Astrocyte of the cerebellum (primary cell): ENCODE measurements around the gene LAMB1.

Source experiments
- DNase-seq: peaks from one replicate; pipeline ENCODE4 v3.0.0-alpha.2; 2011; ENCODE audit warnings: low read depth
- H3K4me3 ChIP-seq: 2 replicates; pipeline ENCODE4 v1.5.1; 2011; ENCODE audit warnings: mild to moderate bottlenecking, low read depth, low read length, moderate library complexity
- in situ Hi-C: cut with HindIII; loops from 2 replicates; pipeline ENCODE4 v1.10.0; 2017; ENCODE audit warnings: low sequenced_read_pairs
- TF ChIP-seq, protein P1 (sequence below): IDR thresholded peaks from 2 replicates; pipeline ENCODE4 v1.5.1; 2012; ENCODE audit warnings: low read length, low read depth, moderate library complexity, mild to moderate bottlenecking; ENCODE audit errors: missing control alignments

Gene LAMB1

DNA sequence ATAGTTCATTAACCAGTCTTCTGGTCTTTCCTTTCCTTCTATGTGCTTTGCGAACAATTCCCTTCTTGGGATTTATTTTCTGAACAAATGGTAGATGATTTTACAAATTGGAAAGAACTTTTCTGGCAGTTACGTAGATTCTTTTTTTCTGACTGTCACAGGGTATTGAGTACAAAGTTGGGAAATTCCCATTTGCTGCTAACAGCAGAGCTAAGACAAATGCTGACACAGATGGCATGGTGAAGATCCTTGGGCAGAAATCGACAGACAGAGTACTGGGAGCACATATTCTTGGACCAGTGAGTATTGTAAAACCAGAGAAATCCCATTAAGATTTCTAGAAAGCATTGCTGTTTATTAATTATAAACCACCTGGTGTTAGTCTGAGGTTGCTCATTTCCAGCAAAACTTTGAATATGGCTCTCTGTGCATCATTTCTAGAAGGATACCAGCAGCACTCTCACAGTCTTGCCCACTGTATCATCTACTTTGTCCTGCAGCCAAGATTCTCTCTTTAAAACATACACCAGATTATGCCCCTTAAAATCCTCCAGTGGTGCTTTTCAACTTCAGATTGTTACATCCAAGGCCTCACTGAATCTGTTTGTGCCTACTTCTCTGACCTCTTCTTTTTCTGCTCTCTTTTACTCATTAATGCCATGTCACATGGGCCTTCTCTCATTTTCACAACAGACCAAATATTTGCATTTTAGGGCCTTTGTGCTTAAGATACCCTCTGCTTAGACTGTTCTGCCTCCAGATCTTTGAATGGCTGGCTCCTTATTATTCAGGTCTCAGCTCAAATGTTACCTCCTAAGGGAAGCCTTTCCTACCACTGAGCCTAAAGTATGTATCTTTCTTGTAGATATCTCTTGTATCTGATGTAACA is 85.0 kb downstream of the LAMB1 start:
- no peak for DNase-seq
- TF ChIP-seq, protein P1, sequence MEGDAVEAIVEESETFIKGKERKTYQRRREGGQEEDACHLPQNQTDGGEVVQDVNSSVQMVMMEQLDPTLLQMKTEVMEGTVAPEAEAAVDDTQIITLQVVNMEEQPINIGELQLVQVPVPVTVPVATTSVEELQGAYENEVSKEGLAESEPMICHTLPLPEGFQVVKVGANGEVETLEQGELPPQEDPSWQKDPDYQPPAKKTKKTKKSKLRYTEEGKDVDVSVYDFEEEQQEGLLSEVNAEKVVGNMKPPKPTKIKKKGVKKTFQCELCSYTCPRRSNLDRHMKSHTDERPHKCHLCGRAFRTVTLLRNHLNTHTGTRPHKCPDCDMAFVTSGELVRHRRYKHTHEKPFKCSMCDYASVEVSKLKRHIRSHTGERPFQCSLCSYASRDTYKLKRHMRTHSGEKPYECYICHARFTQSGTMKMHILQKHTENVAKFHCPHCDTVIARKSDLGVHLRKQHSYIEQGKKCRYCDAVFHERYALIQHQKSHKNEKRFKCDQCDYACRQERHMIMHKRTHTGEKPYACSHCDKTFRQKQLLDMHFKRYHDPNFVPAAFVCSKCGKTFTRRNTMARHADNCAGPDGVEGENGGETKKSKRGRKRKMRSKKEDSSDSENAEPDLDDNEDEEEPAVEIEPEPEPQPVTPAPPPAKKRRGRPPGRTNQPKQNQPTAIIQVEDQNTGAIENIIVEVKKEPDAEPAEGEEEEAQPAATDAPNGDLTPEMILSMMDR: no peak
- in situ Hi-C loops: no loop called here
- H3K4me3 ChIP-seq: no peak overlapping the region

DNA sequence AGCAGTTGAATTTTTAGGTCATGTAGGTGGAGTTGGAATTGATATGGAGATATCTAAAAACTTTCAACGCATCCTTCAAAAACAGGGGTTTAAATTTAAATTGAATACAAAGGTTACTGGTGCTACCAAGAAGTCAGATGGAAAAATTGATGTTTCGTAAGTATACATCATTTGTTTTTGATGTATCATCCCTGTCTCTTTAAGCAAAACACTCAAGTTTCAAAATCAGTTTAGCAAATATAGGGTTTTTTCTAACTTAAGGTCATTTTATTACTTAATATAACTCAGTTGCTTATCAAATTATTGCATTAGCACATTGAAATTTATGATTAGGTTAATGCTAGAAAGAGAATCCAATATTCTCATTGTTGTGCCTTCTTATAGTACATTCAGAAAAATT is 87.4 kb downstream of the LAMB1 start:
- in situ Hi-C loops: no loop called here
- no peak for DNase-seq
- TF ChIP-seq, protein P1: no peak
- H3K4me3 ChIP-seq: no peak overlapping the region

DNA sequence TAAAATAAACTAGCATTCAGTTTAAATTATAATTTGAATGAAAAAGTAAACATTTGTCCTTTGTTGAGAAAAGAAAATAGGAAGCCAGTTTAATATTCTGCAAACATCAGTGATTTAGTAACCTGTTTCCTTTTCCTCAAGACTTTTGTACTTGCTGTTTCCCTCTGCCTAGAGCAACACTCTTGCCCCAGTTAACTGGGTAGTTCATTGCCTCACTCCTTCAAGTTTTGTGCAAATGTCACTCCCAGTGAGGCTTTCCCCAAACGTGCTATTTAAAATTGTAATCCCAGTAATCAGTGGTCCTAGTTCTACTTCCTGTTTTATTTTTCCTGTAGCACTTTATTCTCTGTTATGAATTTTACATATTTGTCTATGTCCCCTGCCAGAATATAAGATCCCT is 88.1 kb downstream of the LAMB1 start:
- in situ Hi-C loops: no loop called here
- no peak overlapping the region for H3K4me3 ChIP-seq
- DNase-seq: no peak
- TF ChIP-seq, protein P1: no peak

DNA sequence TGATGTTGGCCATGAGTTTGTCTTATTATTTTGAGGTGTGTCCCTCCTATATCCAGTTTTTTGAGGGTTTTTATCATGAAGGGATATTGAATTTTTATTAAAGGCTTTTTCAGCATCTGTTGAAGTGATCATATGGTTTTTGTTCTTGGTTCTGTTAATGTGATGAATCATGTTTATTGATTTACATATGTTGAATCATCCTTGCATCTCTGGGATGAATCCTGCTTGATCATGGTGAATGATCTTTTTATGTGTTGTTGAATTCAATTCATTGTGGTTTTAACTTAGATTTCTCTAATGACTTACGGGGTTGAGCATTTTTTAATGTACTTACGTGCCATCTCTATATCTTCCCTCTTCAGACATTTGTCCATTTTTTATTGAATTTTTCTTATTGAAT is 89.1 kb downstream of the LAMB1 start:
- in situ Hi-C loops: no loop called here
- H3K4me3 ChIP-seq: no peak overlapping the region
- no peak for DNase-seq
- TF ChIP-seq, protein P1: no peak

DNA sequence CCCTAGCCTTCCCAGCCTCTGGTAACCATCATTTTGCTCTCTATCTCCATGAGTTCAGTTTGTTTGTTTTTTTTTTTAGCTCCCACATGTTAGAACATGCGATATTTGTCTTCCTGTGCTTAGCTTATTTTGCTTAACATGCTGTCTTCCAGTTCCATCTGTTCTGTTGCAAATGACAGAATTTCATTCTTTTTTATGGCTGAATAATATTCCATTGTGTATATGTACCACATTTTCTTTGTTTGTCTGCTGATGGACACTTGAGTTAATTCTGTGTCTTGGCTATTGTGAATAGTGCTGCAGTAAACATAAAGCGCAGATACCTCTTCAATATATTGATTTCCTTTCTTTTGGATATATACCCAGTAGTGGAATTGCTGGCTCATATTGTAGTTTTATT is 91.0 kb downstream of the LAMB1 start:
- DNase-seq: no peak
- no peak overlapping the region for H3K4me3 ChIP-seq
- in situ Hi-C loops: no loop called here
- TF ChIP-seq, protein P1: no peak

DNA sequence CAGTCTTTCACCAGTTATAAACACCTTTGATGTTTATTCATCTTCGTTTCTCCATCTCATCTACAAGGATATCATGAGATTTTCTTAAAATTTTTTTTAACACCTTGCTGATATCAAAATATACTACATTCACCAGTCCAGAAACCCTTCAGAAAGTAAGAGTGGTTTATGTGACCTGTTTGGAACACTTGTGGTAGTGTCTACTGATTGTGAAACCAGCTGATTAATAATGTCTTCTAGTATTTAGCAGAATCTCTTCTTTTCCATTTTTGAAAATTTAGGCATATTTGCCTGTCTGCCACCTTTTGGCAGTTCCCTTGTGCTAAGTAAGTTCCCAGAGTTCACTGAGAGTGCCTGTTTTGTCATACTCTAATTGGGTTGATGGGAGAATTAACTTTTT is 93.5 kb downstream of the LAMB1 start:
- no peak overlapping the region for H3K4me3 ChIP-seq
- no peak for DNase-seq
- in situ Hi-C loops: no loop called here
- TF ChIP-seq, protein P1: no peak

DNA sequence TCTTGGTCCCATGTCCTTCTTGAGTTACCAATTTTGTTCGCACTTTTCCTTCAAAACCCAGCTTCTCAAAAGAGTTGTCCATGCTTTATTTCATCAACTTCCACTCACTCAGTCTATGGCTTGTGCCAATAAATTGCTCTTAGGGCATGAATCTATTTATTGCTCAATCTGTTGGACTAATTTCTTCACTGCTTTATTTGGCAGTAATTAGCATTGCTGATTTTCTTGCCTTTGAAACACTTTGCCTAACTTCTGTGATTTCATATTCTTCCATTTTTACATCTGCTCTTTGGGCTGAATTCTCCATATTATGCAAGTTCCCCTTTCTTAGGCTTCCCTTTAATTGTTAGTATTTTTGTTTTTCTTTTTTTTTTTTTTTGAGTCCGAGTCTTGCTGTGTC is 95.2 kb downstream of the LAMB1 start:
- no peak overlapping the region for H3K4me3 ChIP-seq
- no peak for DNase-seq
- TF ChIP-seq, protein P1: no peak
- in situ Hi-C loops: no loop called here
